Measurements from ENCODE around the gene LRMDA.

GRCh38 chr10:75705426-75705825 is 274.0 kb downstream of the LRMDA start:
- no peak for TF ChIP-seq CTCF (IDR thresholded peaks at IDR 0.05)
- TF ChIP-seq POLR2A (IDR thresholded peaks at IDR 0.05) = no peak
